ENCODE data around the gene OR6V1.
"Not testable (repeated sequence)": the region's sequence is repeated elsewhere in the genome, so short reads cannot be mapped to it uniquely, and the experiment has no call there.

Gene OR6V1

DNA sequence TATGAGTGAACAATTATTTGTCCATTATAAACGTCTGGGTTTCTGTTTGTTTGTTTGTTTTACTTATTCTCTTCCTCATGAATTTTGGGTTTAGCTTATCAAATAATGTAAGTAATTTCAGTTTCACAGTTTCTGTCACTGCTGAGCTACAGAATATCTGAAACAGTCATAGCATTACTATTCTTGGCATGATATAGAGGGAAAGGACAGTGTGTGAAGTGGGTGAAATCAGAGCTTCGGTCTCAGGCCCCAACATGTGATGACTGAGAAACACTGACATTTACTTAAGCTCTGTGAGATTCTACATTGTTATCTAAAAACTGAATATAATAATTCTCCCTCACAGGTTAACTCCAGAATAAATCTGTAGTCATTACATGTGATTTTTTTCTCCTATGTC, 8.8 kb upstream of the OR6V1 start:
- no peak for DNase-seq

DNA sequence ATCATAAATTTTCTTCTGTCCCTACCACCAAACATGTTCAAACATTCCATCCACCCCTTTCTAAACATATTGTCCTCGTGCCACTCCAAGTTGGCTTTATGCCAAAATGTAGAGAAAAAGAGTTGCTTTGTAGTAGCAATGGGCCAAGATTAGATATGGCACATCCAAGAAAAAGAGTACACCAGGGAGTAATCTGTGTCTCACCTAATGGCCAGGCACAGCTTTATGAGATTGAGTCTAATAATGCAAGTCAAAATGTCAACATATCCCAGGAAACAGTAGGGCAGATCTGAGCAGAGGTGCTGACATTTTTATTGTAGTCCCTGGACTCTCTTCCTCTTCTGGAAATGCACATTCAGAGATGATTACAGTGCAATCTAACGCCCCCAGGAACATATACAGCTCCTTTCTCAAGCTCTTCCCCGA, 5.7 kb upstream of the OR6V1 start:
- DNase-seq: no peak

DNA sequence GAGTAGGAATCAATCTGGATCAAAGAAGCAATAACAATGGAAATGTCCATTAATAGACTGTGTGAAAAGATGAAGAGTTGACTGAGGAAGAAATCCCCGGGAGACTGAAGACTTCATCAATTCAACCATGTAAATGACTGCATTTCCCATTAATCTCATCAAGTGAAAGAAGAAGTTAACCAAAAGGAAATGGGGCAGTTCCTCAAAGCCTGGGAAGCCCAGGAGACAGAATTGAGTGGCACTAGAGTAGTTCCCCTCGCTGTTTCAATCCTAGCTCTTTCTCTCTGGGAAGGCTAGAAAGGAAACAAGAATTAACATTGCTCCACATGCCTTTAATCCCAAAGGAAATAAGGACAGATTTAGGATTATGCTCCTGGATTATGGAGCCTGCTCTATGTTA, 4.8 kb upstream of the OR6V1 start:
- DNase-seq: no peak

DNA sequence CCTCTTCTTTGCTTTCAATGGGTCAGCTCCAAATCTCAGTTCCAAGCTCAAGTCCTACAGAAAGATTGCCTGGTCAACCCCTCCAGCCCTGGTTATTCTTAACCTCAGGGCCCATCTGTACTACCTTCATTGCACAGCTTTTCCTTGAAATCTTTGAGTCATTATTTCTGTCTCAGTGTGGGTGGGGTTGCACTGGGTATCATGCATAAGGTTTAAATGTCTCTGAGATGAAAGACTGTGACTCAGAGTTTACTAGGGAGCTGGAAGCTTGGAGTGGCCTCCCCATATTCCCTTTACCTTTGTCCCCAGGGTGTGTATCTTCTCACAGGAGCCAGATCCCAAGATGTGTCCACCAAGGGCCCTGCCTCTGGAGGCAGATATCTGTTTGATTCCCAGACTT, 3.3 kb upstream of the OR6V1 start:
- DNase-seq: no peak

DNA sequence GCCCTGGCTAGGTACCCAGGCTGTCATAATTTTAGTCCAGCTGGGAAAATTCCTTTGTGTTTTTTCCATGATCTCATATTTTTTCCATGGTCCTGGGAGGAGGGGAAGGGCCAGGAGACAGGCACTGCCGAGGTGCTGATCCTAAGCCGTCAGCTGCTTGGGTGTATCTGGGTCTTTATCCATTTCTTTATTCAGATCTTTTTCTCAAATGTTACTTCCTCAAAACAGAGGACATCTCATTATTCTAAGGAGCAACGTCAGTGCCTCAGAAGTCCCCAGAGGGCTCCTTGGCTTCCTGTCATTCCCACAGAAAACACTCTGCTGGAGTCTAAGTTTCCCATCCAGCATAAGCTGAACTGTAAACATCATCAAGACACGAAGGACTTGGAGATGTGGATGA, 2.8 kb upstream of the OR6V1 start:
- DNase-seq: no peak

DNA sequence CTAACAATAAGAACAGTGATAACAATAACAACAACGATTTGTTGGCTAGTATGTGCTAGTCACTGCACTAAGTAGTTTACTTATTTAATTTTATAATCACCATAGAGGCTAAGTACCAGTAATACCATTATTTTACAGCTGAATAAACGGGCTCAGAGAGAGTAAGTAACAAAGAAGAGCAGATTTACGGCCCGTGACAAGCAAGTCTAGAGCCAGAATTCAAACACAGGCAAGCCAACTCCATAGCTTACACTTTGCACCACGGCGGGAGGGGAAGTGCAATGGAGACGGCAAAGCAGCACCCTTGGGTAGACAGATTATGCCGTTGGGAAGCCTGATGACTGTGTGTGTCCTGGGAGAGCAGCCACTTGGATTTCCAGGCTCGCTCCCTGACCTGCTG, 1.2 kb upstream of the OR6V1 start:
- DNase-seq: no peak

DNA sequence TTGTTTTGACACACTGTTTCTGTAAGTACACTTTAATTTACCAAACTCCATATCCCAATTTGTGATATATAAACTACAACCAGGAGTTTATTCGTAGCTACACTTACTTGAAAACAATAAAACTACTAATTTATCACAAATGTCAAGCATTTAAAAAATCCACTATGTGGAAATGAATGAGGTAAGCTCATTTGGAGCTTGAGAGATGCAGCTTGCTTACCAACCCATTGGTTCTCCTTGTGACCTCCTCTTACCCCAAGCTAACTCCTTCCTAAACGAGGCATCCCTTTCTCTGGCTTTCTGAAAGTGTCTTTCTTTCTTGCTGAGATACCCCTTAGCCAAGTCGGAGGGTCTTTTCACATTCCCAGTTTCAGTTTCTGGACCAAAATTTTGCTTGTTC, 2.5 kb downstream of the OR6V1 start:
- DNase-seq: no peak

DNA sequence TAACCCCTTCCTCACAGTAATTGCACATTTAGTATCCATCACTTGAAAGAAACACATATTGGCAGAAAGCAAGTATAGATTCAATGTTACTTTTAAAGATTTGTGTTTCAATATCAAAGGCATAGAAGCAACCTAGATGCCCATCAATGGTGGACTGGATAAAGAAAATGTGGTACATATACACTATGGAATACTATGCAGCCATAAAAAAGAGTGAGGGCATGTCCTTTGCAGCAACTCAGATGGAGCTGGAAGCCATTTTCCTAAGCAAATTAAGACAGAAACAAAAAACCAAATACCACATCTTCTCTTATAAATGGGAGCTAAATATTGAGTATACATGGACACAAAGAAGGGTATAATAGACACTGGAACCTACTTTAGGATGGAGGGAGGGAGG, 3.6 kb downstream of the OR6V1 start:
- no peak for DNase-seq

DNA sequence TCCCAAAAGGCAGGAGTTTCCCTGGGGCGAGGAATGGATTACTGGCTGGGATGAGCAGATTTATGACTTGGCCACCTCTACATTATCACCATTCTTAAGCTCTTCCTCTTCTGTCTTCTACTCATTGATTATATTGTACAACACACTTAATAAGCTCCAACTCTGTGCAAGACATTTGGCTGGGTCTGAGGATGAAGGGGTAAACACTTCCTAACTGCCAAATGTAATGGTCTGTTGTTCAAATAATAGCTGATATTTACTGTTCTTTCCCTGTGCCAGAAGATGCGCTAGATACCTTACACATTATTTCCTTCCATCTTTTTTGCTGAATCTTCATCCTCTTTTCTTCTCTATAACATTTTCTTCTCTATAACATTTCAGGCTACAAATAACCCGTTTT, 11.6 kb downstream of the OR6V1 start:
- no peak for DNase-seq

DNA sequence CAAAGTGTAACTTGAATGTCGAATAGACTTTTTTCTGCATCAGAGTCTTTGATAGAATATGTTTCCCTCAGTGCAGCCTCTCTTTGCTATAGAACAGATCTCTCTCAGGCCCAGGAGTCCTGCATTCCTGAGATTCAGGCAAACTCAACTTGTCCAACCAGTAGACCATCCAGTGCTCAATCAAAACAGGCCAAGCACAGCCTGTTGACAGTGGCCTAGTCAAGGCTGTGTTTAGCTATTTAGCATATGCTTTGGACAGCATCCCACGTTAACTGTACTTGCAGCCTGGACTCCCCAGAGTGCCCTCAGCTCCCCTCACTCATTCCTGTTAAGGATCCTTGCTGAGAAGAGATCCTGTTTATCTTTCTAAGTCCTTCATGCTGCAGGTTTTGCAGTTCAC, 16.3 kb downstream of the OR6V1 start:
- DNase-seq: no peak

DNA sequence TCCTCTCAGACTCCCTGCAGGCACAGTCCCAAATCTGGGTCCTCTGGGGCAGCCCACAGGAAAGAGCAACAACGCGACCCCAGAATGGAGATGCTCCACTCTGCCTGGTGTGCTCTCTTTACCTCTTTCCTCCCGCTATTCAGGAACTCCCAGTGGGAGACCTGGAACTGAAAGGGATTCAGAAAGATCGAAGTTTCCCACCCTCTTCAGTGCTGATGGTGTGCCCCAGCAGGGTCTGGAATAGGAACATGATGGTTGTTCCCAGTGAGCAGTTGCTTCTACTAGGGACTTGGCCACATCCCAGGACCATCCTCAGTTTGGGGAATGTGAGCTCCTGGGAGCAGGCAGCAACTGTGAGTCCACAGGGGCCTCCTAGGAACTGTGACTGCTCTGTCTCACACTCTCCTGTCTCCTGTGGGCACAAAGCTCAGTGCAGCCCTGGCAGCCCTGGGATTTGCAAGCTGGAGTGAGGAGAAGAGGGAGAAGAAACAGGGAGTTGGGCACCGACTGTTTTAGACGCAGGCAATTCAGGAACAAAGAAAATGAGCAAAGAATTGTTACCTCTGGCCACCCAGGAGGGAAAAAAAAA, 17.9 kb downstream of the OR6V1 start:
- DNase-seq: no peak

DNA sequence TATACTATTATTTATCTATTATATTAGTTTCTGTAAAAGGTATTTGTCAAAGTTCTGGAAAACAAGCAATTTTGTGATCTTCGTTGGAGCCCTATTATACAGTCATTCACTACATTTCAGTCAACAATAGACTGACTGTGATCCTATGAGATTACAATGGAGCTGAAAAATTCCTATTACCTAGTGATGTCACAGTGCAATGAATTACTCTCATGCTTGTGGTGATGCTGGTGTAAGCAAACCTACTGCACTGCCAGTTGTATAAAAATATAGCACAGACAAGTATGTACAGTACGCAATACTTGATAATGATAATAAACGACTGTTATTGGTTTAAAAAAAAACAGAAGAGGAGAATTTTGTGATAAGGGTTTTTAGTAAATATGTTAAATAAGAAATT, 21.4 kb downstream of the OR6V1 start:
- DNase-seq: no peak

DNA sequence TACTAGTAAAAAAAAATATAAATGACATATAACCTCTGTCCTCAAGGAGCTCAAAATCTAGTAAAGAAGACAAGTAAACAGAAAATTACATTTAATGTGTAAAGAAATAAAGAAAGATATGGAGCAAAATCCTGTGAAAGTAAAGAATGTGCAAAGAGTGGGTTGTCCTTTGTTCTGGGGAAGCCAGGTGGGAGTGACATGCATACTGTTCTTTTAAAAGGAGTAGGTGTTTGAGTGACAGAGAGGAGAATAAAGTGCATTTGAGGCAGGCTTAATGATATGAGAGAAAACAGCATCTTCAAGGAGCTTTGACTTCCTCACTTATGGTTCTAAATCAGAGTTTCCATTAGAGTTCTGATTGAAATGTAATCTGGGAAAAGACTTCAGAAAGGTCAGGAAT, 22.0 kb downstream of the OR6V1 start:
- DNase-seq: no peak

DNA sequence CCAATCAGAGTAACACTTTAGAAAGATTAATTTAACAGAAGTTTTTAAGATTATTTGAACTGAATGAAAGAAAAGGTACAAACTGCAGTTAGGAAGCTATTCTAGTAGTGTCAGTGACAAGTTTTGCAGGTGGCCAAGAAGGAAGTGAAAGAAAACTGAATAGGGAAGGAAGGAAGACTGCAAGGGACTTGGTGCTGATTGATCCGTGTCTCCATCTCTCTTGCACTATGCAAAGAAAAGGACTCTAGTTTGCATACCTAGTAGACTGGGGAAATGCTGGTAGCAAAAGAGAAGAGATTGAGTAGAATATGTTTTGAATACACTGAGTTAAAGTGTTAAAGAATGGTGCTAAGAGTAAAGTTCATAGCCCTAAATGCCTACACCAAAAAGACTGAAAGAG, 33.0 kb downstream of the OR6V1 start:
- no peak for DNase-seq

DNA sequence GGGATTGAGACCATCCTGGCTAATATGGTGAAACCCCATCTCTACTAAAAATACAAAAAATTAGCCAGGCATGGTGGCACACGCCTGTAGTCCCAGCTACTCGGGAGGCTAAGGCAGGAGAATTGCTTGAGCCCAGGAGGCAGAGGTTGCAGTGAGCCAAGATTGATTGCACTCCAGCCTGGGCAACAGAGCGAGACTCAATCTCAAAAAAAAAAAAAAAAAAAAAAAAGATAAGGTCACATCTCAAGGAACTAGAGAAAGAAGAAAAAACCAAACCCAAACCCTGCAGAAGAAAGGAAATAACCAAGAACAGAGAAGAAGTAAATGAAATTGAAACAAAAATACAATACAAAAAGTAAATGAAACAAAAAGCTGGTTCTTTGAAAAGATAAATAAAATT, 33.5 kb downstream of the OR6V1 start:
- not testable (repeated sequence) for DNase-seq

DNA sequence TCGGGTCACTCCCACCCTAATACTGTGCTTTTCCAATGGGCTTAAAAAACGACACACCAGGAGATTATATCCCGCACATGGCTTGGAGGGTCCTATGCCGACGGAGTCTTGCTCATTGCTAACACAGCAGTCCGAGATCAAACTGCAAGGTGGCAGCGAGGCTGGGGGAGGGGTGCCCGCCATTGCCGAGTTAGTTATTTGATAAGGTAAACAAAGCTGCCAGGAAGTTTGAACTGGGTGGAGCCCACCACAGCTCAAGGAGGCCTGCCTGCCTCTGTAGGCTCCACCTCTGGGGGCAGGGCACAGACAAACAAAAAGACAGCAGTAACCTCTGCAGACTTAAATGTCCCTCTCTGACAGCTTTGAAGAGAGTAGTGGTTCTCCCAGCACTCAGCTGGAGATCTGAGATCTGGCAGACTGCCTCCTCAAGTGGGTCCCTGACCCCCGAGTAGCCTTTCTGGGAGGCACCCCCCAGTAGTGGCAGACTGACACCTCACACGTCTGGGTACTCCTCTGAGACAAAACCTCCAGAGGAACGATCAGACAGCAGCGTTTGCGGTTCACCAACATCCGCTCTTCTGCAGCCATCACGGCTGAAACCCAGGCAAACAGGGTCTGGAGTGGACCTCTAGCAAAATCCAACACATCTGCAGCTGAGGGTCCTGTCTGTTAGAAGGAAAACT, 36.5 kb downstream of the OR6V1 start:
- not testable (repeated sequence) for DNase-seq

DNA sequence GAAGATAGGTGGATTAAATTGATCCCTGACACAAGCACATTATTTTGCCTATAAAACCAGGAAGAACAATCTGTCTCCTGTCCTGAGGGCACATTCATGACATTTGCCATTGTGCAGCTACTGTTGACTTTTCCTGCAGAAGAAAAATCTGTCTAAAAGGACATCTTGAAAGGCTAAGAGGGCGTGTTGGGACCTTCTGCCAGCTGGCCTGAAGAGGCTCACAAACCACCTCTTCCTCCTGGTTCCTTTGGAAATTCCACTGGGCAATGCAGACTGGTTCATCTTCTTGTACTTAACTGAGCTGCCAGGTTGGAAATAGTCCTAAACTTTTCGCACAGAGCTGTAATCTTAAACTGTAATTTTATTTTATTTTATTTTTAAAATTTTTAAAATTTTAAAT, 44.0 kb downstream of the OR6V1 start:
- no peak for DNase-seq

DNA sequence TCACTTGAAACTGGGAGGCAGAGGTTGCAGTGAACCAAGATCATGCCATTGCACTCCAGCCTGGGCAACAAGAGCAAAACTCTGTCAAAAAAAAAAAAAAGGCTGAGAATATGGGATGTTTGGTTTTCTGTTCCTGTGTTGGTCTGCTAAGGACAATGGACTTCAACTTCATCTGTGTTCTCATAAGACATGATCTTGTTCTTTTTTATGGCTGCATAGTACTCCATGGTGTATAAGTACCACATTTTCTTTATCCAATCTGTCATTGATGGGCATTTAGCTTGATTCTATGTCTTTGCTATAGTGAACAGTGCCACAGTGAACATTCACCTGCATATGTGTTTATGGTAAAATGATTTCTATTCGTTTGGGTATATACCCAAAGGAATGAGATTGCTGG, 47.4 kb downstream of the OR6V1 start:
- DNase-seq: not testable (repeated sequence)

All from eye (tissue), 1 donor.